Measurements from ENCODE around the gene EPHA7. TPM values are rescaled to one million over a fixed set of nuclear protein-coding genes. Genes with fewer than 3 reads are reported as not detected.

Gene EPHA7
- total RNA-seq, 1 donor, result under 0.01 TPM

GRCh38 chr6:93416571-93417420, 2.6 kb downstream of the EPHA7 start:
- Histone ChIP-seq H3K27me3 (ENCODE audit: insufficient read depth, low read length) (peaks cover 69% of the 10 kb centered on the region), H3K4me3 (ENCODE audit: low read length) (no peak overlapping the region), H3K4me1 (ENCODE audit: insufficient read depth, low read length) (peaks cover 20% of the 10 kb centered on the region), H3K9me3 (ENCODE audit: low read depth, low read length) (no peaks in the 10 kb centered on the region)

DNA sequence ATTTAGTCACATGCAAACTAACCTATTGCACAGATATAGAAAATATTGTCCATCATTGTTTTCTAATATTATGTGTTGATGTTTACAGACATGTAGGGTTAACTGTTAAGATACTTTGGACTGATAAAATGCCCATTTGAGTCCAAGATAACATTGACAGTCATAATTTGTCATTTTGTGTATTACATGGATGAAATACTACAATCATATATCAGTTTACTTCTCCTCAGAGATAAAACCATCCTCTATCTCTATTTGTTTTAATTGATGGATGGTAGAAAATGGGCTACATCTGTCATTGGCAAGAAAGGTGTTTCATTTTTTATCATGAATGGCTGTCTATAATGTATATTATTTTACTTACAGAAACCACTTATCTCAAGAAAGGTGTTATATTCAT, 6.2 kb downstream of the EPHA7 start:
- Histone ChIP-seq H3K27me3 (ENCODE audit: insufficient read depth, low read length) (peaks cover 38% of the 10 kb centered on the region), H3K9me3 (ENCODE audit: low read depth, low read length) (no peaks in the 10 kb centered on the region), H3K4me1 (ENCODE audit: insufficient read depth, low read length) (peaks cover 3% of the 10 kb centered on the region), H3K4me3 (ENCODE audit: low read length) (no peak overlapping the region)

- Histone ChIP-seq H3K9me3 (ENCODE audit: low read depth, low read length) (no peaks in the 10 kb centered on the region), H3K27me3 (ENCODE audit: insufficient read depth, low read length) (peaks cover 31% of the 10 kb centered on the region), H3K4me3 (ENCODE audit: low read length) (no peak overlapping the region), H3K4me1 (ENCODE audit: insufficient read depth, low read length) (no peaks in the 10 kb centered on the region)
Observed at GRCh38 chr6:93412452-93412851, 6.9 kb downstream of the EPHA7 start.

DNA sequence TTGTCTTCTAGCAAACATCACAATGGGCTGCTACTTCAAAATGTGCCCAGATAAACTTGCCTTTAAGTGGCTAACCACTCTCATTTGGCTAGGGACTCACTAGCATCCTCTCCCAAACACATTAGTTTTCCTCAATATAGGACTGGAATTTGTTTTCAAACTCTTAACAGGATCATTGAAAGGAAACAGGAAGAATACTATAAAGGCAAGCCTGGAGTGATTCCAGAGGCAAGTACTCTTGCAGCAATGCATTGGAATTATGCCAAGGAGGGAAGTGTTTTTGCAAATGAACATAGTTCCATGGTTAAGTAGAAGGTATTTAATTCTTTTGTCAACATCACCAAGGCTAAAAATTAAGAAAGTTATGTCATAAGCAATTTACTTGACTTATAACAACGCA, 12.2 kb downstream of the EPHA7 start:
- Histone ChIP-seq H3K9me3 (ENCODE audit: low read depth, low read length) (no peaks in the 10 kb centered on the region), H3K4me3 (ENCODE audit: low read length) (no peak overlapping the region), H3K27me3 (ENCODE audit: insufficient read depth, low read length) (no peaks in the 10 kb centered on the region), H3K4me1 (ENCODE audit: insufficient read depth, low read length) (no peaks in the 10 kb centered on the region)

DNA sequence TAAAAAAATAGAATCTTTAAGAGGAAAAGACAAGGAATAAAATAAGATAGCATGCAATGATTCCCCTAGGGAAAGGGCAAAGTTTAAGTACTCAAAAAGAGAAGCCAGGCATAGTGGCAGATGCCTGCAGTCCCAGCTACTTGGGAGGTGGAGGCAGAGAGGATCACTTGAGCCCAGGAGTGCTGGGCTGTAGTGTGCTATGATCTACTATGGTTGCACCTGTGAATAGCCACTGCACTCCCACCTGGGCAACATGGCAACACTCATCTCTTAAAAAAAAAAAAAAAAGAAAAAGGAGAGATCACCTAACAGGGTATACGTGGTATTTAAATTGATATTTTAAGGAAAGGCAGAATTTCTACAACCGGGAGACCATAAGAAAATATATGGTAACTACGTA, 16.0 kb downstream of the EPHA7 start:
- Histone ChIP-seq H3K4me1 (ENCODE audit: insufficient read depth, low read length) (no peaks in the 10 kb centered on the region), H3K27me3 (ENCODE audit: insufficient read depth, low read length) (no peaks in the 10 kb centered on the region), H3K4me3 (ENCODE audit: low read length) (no peak overlapping the region), H3K9me3 (ENCODE audit: low read depth, low read length) (no peaks in the 10 kb centered on the region)

DNA sequence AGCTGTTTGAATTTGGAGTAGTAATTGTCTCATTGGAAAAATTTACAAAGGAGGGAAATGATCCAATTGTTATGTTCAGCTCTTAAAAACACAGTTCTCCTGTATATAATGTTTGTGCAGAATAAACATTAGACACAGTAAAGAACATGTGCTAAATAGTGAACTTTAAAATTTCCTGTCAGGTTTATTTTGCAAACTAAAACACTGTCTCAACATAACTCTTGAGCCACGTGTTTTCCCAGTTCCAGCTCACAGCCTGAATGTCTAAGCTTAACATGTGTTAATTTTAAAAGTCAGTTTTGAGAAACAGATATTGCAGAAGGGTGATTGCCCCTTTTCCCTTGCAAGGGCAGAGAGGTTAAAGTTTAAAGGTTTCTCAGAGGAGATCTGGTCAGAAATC, 20.6 kb downstream of the EPHA7 start:
- Histone ChIP-seq H3K9me3 (ENCODE audit: low read depth, low read length) (no peaks in the 10 kb centered on the region), H3K27me3 (ENCODE audit: insufficient read depth, low read length) (no peaks in the 10 kb centered on the region), H3K4me1 (ENCODE audit: insufficient read depth, low read length) (no peaks in the 10 kb centered on the region), H3K4me3 (ENCODE audit: low read length) (no peak overlapping the region)

DNA sequence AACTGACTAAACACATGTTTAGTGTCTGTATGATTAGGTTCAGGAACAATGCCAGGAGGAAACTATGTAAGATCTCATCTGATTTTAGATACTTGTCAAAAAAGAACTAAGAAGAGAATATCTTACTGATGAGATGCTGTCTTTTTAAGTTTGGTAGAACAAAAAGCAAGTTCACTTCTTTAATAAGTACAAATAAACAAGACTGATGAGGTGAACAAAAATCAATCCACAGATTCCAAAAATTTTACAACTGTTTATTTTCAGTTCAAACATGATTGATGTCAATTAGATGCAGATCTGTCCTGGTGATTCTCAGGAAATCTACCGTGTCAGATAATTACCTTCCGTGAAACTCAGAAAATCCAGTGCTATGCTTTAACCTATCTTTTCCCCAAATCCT, 24.9 kb downstream of the EPHA7 start:
- Histone ChIP-seq H3K4me3 (ENCODE audit: low read length) (no peak overlapping the region), H3K4me1 (ENCODE audit: insufficient read depth, low read length) (no peaks in the 10 kb centered on the region)

DNA sequence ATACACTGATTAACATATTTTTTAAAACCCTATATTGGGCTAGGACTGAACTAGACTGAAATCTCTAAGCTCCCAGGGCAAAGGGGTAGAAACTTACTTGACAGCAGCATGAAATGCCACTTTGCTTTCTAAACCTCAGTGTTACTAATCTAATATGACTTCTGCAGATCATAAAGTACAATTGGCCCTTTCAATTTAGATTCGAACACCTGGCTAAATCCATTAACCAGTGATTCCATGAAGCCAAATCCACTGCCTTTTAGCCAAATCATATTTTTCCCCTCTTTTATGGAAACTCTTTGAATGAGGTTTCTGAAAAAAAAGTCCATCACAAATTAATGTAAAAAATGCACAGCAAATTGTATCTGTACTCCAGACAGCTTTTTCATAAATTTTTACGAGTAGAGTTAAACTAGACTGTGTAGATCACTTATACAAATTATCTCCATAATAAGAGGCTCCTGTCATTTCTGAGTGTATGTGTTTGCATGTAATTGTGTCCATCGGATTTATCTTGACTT, 25.7 kb downstream of the EPHA7 start:
- H3K9me3 ChIP-seq (ENCODE audit: low read depth, low read length), result no peaks in the 10 kb centered on the region
- H3K4me1 ChIP-seq (ENCODE audit: insufficient read depth, low read length), result no peaks in the 10 kb centered on the region
- H3K4me3 ChIP-seq (ENCODE audit: low read length), result no peak overlapping the region
- H3K27me3 ChIP-seq (ENCODE audit: insufficient read depth, low read length), result no peaks in the 10 kb centered on the region

More for the DNA sequence above, 24.9 kb downstream of the EPHA7 start:
- no peaks in the 10 kb centered on the region for H3K9me3 ChIP-seq (ENCODE audit: low read depth, low read length)
- H3K27me3 ChIP-seq (ENCODE audit: insufficient read depth, low read length), result no peaks in the 10 kb centered on the region

- Histone ChIP-seq H3K4me3 (ENCODE audit: low read length) (no peak overlapping the region), H3K27me3 (ENCODE audit: insufficient read depth, low read length) (no peaks in the 10 kb centered on the region), H3K9me3 (ENCODE audit: low read depth, low read length) (no peaks in the 10 kb centered on the region), H3K4me1 (ENCODE audit: insufficient read depth, low read length) (no peaks in the 10 kb centered on the region)
Observed at GRCh38 chr6:93392797-93393196, 26.6 kb downstream of the EPHA7 start.

GRCh38 chr6:93391965-93392364, 27.4 kb downstream of the EPHA7 start:
- Histone ChIP-seq H3K4me3 (ENCODE audit: low read length) (no peak overlapping the region), H3K27me3 (ENCODE audit: insufficient read depth, low read length) (no peaks in the 10 kb centered on the region), H3K4me1 (ENCODE audit: insufficient read depth, low read length) (no peaks in the 10 kb centered on the region), H3K9me3 (ENCODE audit: low read depth, low read length) (no peaks in the 10 kb centered on the region)

- Histone ChIP-seq H3K27me3 (ENCODE audit: insufficient read depth, low read length) (no peaks in the 10 kb centered on the region), H3K9me3 (ENCODE audit: low read depth, low read length) (no peaks in the 10 kb centered on the region), H3K4me1 (ENCODE audit: insufficient read depth, low read length) (no peaks in the 10 kb centered on the region), H3K4me3 (ENCODE audit: low read length) (no peak overlapping the region)
Observed at GRCh38 chr6:93389192-93389591, 30.2 kb downstream of the EPHA7 start.

- H3K9me3 ChIP-seq (ENCODE audit: low read depth, low read length), result no peaks in the 10 kb centered on the region
- H3K27me3 ChIP-seq (ENCODE audit: insufficient read depth, low read length), result no peaks in the 10 kb centered on the region
- no peaks in the 10 kb centered on the region for H3K4me1 ChIP-seq (ENCODE audit: insufficient read depth, low read length)
- no peak overlapping the region for H3K4me3 ChIP-seq (ENCODE audit: low read length)
Observed at GRCh38 chr6:93388070-93388469, 31.3 kb downstream of the EPHA7 start.

DNA sequence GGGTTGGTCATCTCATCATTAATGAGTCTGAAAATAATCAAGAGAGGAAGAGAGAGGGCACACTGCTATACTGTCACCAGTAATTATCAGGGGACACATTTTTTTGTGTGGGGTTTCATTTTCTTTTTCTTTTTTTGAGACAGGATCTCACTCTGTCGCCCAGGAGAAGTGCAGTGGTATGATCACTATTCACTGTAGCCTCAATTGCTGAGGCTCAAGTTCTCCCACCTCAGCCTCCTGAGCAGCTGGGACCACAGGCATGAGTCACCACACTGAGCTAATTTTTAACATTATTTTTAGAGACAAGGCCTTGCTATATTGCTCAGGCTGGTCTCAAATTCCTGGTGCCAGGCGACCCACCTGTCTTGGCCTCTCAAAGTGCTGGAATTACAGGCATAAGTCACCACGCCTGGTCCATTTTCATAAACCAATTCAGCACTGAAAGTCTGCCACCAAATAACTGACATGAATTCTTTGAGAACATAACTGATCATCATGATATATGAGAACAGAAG, 43.3 kb downstream of the EPHA7 start:
- no peaks in the 10 kb centered on the region for H3K27me3 ChIP-seq (ENCODE audit: insufficient read depth, low read length)
- H3K9me3 ChIP-seq (ENCODE audit: low read depth, low read length), result no peaks in the 10 kb centered on the region
- no peak overlapping the region for H3K4me3 ChIP-seq (ENCODE audit: low read length)
- H3K4me1 ChIP-seq (ENCODE audit: insufficient read depth, low read length), result no peaks in the 10 kb centered on the region

- Histone ChIP-seq H3K9me3 (ENCODE audit: low read depth, low read length) (no peaks in the 10 kb centered on the region), H3K4me1 (ENCODE audit: insufficient read depth, low read length) (no peaks in the 10 kb centered on the region), H3K4me3 (ENCODE audit: low read length) (no peak overlapping the region), H3K27me3 (ENCODE audit: insufficient read depth, low read length) (no peaks in the 10 kb centered on the region)
Observed at GRCh38 chr6:93373445-93373844, 45.9 kb downstream of the EPHA7 start.

- Histone ChIP-seq H3K4me1 (ENCODE audit: insufficient read depth, low read length) (no peaks in the 10 kb centered on the region), H3K4me3 (ENCODE audit: low read length) (no peak overlapping the region), H3K9me3 (ENCODE audit: low read depth, low read length) (no peaks in the 10 kb centered on the region), H3K27me3 (ENCODE audit: insufficient read depth, low read length) (no peaks in the 10 kb centered on the region)
Observed at GRCh38 chr6:93371756-93372155, 47.6 kb downstream of the EPHA7 start.

All from mononuclear cell (primary cell).